GM19468 (cell line): ENCODE data around the gene RFFL.
"Not testable (repeated sequence)": the region's sequence is repeated elsewhere in the genome, so short reads cannot be mapped to it uniquely, and the experiment has no call there.

Experiments used
- ATAC-seq: cut with Tn5 transposase; IDR thresholded peaks from one replicate; pipeline ENCODE4 v1.9.1; 2021; ENCODE audit warnings: mild to moderate bottlenecking, moderate library complexity, moderate number of reproducible peaks; ENCODE audit not compliant: unreplicated experiment; ENCODE audit errors: extremely low read depth

The RFFL gene

DNA sequence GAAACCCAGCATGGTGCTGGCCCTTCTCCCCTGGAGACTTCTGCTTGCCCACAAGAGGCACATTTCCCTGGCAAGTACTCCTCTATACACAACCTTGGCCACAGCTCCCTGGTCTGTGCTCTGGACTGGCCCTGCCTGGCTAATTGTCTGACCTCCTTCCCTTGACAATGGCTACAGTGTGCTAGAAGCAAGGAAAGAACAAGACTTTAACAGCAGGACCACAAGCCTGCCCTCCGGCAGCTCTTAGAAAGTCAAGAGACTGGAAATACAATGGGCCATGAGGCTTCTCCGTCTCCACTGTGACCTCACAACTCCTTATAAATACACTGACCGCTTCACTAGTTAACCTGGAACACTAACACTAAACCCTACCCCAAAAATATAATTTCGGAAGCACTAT is 46.5 kb downstream of the RFFL start:
- ATAC-seq, result no peak

DNA sequence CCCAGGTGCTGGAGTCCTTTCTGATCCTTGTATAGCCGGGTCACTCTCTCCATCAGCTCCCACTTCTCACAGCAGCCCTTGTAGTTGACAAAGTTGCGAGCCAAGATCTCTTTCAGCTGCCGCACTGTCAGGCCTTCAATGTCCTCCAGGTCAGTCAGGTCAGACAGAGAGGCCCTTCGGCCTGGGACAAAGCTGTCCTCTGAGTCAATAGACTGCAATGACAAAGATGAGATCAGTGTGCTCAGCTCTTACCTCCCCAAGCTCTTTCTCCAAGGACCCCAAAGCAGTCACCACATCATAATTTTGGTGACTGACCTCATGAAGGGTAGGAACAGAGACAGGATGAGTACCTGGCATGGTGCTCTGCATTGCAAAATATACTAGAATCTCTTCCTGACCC is 47.1 kb downstream of the RFFL start:
- no peak for ATAC-seq

DNA sequence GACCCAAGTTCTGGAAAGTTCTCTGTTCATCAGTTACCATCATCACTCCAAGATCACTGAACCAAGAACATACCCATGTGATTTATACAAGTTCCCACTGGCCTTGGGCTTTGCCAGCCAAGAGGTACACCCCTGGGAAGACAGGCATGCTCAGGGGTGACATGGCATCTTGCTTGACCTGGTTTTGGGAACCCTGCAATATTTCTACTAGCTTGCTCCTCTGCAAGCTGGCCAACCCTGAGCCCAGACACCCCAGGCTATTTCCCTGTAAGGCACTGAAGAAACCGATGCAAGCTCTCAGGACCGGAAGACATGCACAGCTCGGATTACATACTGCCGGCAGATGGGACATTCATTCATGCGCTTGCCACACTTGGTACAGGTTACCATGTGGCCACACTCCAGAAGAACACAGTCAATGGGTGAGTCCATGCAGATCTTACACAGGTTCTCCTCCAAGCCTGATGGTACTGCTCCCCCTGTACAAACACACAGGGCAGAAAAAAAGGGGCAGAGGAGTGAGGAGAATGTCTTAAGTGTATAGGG is 51.8 kb downstream of the RFFL start:
- no peak for ATAC-seq

DNA sequence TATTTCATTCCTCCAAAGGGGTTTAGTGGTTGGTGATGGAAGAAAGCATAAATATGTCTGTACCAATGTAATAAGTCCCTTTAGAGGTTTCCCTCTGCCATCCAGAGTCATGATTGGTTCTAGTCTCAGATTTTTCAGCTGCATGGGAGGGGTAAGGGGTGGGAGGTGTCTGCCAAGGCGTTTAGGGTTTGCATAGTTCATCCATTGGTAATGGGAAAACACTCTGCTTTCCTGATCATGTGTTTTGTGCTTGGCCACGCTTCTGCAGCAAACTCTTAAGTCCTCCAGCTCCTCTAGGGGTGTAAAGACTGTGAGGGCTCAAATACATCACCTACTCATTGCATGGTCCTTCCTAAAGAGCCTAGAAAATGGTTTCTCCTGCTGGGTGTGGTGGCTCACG is 53.4 kb downstream of the RFFL start:
- no peak for ATAC-seq

DNA sequence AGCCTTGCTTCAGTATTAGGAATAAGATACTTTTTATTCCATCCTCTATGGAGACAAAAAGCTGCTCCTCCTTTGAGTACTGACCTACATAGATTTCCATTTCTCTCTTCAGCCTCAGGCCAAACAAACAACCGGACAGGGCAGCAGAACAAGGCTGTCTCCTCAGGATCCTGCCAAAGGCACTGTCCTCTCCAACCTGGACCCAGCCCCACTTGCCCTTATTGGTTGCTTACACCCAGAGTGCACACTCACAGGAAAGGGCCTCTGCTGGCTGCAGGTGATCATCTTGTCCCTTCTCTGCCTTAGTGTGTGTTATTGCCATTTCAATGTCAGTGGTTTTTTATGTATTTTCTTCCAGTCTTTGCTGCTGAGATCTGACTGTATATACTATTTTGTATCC is 56.5 kb downstream of the RFFL start:
- ATAC-seq, result no peak

DNA sequence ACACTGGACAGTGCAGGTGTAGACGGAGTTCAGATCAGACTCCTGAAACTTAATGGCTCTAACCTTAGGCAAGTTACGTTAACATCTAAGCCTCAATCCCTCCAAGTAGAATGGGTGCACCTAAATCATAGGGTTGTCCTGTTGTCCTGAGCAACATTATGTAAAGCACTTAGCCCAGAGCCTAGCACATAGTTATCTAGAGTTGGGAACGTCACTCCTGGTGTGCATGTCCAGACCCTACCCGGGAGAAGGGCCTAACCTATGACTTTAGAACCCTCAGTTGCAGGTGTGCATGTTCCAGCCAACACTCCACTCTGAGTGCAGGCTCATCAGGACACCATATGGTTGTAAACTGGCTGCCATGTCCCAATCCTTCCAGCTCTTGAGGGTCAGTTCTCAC is 57.2 kb downstream of the RFFL start:
- no peak for ATAC-seq

DNA sequence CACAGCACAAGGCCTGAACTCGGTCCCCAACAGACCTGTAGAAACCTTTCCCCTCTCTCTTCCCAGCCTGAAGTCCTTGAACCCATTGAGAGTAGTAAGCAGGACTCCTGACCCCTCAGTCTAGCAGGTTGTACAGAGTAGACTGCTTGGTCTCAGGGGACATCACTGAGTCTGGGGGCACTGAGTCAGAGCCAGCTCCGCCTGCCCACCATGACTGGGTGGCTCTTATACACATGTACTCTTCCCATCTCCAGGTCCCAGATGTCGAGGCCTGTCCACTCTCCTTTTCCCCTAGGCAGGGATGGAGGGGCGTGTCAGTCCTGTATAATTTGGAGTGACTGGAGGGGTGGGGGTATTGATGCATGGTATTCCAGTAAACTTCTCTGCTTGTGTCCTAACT is 59.7 kb downstream of the RFFL start:
- no peak for ATAC-seq

DNA sequence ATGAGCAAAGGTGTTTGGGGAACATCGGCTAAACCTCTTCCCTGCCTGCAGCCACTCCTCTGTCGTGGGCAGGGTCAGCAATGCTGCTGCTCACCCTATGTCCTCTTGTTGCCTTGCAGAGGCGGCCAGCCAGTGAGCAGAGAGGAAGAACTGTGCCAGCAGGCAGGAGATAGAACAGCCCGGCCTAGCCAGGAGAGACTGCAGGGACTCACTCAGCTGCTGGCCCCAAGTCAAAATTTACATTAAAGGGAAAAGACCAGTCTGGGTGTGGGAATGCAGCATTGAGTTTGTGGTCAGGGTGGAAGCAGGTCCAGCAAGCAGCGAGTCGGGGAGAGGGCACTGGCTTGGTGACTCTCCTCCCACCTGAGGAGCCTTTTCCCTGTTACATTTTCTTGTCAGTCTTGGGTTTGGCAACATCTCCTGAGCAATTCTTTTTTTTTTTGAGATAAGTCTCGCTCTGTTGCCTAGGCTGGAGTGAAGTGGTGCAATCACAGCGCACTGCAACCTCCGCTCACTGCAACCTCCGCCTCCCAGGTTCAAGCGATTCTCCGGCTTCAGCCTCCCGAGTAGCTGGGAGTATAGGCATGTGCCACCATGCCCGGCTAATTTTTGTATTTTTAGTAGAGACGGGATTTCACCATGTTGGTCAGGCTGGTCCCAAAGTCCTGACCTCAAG is 60.5 kb downstream of the RFFL start:
- no peak for ATAC-seq

DNA sequence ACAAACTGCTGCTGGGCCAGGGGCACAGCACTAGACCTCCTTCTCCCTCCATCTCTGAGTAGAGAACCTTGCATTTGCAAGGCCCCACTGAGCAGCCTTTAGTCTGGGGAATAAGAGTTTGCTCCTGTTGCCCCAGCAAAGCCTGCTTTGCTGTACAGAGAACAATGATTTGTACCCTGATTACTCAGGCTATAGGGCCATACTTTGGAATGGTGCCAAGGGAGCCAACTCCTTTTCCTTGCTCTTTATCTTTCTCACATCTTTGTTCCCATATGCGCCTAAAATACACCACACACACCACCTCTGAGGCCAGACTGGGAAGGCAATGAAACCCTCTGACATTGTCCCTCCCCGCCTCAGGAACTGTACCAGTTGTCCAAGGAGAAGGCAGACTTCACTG is 62.0 kb downstream of the RFFL start:
- ATAC-seq, result no peak

DNA sequence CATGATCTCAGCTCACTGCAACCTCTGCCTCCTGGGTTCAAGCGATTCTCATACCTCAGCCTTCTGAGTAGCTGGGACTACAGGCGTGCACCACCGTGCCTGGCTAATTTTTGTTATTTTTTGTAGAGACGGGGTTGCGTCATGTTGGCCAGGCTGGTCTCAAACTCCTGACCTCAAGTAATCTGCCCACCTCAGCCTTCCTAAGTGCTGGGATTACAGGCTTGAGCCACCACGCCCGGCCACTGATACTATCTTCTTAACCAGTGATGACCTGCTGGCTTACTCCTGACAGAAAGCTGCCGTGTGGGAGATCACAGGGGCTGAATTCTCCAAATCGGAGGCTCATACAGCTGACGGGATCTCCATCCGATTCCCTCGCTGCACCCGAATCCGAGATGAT is 62.5 kb downstream of the RFFL start:
- not testable (repeated sequence) for ATAC-seq

DNA sequence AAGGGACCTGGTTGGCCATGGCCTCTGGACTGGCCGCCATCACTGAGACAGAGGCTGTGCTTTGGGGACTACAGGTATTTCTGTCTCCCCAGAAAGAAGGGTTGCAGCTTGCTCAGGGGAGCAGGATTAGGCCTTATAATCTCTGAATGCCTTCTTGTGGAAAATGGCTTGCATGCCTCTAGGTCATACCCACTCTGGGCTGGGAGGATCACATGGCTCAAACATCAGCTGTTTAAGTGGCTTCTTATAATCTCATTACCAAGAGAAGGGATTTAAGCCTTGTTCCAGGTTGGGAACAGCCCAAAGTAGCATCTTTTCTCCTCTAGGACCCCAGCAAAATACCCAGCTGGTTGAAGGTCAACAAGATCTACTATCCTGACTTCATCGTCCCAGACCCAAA is 64.1 kb downstream of the RFFL start:
- ATAC-seq, result no peak

DNA sequence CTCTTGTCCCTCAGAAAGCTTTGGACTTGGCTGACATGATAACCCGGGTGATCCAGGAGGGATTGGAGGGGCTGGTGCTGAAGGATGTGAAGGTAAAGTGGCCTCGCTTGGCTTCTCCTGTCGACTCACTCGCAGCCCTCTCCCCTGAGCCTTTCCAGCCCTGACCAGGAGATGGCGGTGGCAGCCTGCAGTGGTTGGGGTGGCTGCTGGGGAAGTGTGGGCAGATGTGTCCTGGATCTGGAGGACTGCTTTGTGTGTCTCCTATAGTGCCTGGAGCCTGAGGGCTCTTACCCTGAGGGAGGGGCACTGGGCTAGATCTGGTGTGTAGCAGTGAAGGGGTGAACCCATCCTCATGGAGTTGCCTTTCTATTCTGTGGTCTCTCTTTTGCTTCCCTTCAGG is 65.3 kb downstream of the RFFL start:
- ATAC-seq, result no peak

DNA sequence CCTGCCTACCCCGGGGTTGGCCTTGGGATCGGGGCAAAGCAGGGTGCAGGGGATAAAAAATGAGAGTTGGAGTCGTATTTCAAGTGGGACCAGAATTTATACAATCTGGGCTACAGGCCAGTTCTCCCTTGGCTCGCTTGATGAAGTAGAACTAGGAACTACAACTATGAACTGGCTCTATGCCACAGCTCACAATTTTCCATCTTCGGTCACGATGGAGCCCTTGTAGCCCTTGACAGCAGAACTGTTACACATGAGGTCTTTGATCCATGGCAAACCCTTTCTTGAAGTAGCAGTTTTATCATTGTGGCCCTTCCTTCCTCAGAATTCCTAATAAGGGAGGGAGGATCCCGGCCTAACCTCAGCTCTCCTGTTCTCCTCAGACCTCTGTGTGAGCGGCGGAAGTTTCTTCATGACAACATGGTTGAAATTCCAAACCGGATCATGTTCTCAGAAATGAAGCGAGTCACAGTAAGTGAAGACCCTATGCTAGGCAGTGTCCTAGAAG is 66.1 kb downstream of the RFFL start:
- ATAC-seq, result no peak

DNA sequence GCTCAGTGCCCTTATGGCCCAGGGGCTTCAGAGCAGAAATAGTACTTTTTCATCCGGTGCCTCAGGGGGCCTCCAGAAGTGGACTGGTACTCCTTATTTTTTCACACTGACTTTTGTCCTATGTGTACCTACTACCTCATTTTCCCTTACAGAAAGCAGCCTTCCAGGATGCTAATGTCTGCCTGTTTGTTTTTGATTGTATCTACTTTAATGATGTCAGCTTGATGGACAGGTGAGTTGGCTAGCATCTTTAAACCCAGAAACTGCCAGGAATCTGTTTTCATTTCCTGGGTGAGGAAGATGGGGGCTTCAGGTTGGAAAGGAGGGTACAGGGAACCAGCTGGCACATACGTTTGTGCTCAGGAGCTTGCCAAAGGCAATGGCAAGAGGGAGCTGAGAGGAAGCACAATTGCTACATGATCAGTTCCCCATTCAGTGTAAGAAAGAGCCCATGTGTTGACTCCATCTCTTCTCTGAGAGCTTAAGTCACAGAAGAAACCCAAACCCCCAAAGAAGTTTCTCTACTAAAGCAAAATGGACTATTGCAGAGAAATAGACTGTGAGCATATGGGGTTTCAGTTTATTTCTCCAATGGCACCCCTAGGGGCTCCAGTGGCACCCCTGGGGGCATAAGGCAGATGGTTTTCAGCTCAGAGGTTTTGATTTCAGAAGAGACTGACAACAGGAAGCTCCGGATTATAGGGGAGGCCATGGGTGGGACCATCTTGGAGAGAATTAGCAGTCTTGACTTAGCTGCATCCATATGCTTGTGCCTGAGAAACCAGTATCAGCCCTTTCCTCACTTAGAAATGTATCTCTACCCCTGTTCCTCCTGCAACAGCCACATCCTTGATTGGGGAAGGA is 66.9 kb downstream of the RFFL start:
- ATAC-seq, result no peak

DNA sequence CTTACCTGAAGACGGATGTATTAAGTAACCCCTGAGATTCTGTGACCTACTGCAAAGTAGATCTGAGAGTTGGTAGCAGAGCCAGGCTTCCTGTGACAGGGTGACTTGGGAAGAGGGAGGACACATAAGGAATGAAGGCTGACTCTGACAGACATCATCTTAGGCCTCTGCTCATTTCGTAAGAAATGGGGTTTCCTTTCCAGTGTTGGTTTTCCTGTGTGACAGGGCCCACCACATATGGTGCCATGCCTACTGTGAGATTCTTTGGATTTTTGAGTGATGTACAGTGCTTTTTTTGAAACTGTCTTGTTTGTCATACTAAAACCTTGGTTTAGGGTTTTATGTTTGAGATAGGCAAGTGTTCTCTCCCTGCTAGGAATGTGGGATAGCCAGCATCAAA is 70.5 kb downstream of the RFFL start:
- no peak for ATAC-seq

DNA sequence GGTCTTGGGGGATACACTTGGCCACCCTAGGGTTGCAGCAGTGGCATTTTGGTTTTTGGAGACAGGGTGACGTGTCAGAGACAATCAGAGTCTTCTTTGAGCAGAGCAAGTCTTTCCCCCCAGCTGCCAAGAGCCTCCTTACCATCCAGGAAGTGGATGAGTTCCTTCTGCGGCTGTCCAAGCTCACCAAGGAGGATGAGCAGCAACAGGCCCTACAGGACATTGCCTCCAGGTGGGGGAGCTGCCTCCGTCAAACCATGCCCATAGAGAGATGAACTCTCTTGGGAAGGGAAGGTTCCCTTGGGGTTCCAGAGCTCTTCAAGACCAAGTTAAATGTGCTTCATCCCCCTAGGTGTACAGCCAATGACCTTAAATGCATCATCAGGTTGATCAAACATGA is 71.9 kb downstream of the RFFL start:
- no peak for ATAC-seq

DNA sequence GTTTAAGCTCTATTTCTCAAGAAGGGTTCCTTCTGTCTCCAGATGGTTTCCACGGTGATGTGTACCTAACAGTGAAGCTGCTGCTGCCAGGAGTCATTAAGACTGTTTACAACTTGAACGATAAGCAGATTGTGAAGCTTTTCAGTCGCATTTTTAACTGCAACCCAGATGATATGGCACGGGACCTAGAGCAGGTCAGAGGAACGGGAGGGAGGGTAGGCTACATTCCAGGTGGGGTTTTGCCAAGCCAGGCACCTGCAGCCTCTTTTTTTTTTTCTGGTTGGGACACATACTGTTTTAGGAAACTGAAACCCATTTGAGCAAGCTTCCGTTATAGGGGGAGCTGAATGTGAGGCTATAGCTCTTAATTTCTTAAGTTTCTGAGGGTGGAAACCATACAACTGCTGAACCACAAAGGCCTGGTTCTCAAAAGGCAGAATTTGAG is 72.6 kb downstream of the RFFL start:
- ATAC-seq, result no peak

DNA sequence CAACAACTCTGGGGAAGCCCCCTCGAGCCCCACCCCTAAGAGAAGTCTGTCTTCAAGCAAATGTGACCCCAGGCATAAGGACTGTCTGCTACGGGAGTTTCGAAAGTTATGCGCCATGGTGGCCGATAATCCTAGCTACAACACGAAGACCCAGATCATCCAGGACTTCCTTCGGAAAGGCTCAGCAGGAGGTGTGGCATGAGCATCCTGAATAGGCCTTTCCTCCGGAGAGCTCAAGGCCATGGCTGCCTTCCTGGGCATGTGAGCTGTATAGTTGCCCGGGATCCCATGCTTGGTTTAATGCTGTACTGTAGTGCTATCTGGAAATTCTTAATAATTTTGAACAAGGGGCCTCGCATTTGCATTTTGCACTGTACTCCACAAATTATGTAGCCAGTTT is 74.0 kb downstream of the RFFL start:
- ATAC-seq, result no peak

DNA sequence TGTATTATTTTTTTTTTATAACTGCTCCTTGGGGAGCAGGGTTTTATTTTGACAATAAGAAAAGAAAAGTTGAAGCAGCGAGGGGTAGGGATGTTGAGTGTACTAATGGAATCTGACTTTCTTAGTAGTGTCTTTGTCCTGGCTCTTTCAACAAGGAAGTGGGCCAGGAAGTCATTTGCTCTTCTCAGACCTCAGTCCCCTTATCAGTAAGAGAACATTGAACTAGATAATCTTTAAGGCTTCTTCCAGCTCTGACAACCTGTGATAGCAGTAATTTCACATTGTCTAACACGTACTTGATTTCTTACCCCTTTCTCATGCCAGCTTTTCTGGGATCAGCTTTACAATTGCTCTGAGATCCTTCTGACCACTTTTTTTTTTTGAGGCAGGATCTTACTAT is 74.9 kb downstream of the RFFL start:
- ATAC-seq, result no peak

DNA sequence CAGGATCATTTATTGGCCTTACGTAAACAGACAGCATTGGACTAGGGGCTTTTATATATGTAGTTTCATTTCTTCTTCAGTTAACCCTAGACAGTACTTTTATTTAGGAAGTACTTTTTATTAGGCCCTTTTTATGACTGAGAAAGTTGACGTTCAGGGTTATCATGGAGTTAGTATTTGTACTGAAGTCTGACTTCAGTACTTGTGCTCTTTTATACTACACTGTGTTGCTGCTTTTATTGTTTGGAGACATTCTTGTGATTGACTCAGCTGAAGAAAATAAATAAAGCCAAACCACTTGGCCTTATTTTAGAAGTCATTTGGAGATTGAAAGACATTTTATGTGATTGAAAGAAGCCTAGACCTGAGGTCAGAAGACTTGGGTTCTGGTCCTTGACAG is 76.3 kb downstream of the RFFL start:
- ATAC-seq, result no peak

DNA sequence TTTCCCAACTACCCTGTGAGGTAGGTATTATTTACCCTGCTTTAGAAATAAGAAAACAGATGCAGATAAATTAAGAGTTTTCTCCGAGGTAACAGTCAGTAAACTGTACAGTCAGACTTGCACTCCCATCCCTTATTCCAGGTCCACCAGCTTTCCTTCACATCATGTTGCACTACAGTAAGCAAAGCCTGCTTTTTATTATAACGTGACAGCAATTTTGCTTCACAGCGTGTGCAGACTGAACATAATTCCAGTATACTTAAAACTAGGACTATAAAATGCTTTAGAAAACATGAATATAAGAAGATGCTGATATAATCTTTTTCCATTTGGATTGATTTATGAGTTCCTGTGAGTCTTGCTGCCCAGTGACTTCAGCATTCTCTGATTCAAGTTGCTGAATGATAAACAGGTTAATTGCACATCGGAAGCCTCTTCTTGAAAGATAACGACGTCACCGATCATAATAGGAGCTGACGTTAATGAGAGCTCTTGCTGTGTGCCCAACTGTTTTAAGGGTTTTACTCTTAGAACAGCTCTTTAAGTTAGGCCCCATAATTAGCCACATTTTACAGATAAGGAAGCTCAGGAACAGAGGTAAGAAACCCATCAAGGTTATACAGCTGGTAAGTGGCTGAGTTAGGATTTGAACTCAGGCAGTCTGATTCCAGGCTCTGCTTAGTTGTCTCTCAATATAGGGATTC is 81.8 kb downstream of the RFFL start:
- ATAC-seq, result no peak
